Upper lobe of left lung (tissue), 6 donors: Measurements from ENCODE around the gene ASGR1. TPM values are rescaled to one million over a fixed set of nuclear protein-coding genes. Genes with fewer than 3 reads are reported as not detected.
A peak's percentile ranks its signal among the peaks of the same experiment; 100 is the strongest.

Source experiments
- ATAC-seq, 2 donors: fragments of 200-7000 bp; cut with Tn5 transposase; one replicate each; pipeline ENCODE4 v1.9.1; 2022; ENCODE audit warnings: mild to moderate bottlenecking in 2 of 2, moderate library complexity in 2 of 2; ENCODE audit not compliant: low FRiP score in 2 of 2
- DNase-seq, 2 donors: peaks; one replicate each; pipeline ENCODE4 v3.0.0-alpha.2; 2019 to 2020
- H3K27ac ChIP-seq, 4 donors: fragments of 200-600 bp; sonication (generic); one replicate each; pipeline ENCODE4 v1.5.1; 2016 to 2019
- H3K27me3 ChIP-seq, 4 donors: fragments of 200-600 bp; sonication (generic); one replicate each; pipeline ENCODE4 v1.5.1; 2017 to 2019
- H3K36me3 ChIP-seq, 4 donors: fragments of 200-600 bp; sonication (generic); one replicate each; pipeline ENCODE4 v1.5.1; 2016 to 2019
- H3K4me1 ChIP-seq, 4 donors: fragments of 200-600 bp; sonication (generic); one replicate each; pipeline ENCODE4 v1.5.1; 2018 to 2019
- H3K4me3 ChIP-seq, 4 donors: fragments of 200-600 bp; sonication (generic); one replicate each; pipeline ENCODE4 v1.5.1; 2017 to 2019; ENCODE audit warnings: mild to moderate bottlenecking in 2 of 4, moderate library complexity in 1 of 4
- H3K9me3 ChIP-seq, 4 donors: fragments of 200-600 bp; sonication (generic); one replicate each; pipeline ENCODE4 v1.5.1; 2018 to 2019
- EP300 ChIP-seq, 4 donors: sonication (generic); formaldehyde crosslinking; IDR thresholded peaks; one replicate each; pipeline ENCODE4 v1.5.1; 2017; ENCODE audit warnings: antibody characterized with exemption in 4 of 4, control low read depth in 2 of 4
- POLR2A ChIP-seq, 4 donors: fragments of 450-650 bp; IDR thresholded peaks; one replicate each; pipeline ENCODE4 v1.5.1; 2016 to 2017; ENCODE audit warnings: antibody characterized with exemption in 4 of 4, mild to moderate bottlenecking in 2 of 4
- POLR2AphosphoS5 ChIP-seq, 2 donors: sonication (generic); formaldehyde crosslinking; IDR thresholded peaks; one replicate each; pipeline ENCODE4 v1.5.1; 2017; ENCODE audit warnings: antibody characterized with exemption in 2 of 2
- WGBS, 2 donors: methylation state at CpG; one replicate each; pipeline ENCODE4 v1.1.5; 2017 to 2018; 5-methylcytosine and 5-hydroxymethylcytosine counted together
- total RNA-seq, 6 donors: library from RNA; depleted of rRNA in 4 of 6; stranded (reverse); fragments of >200 nt in 4 of 6; gene quantifications; one replicate each; pipeline versions ENCODE4 v1.1.0 to v1.2.1, GENCODE V29; 2016 to 2021
- TF ChIP-seq, protein P1 (sequence below), 6 experiments: fragments of 450-650 bp in 4 of 6; fragments of 200-600 bp in 2 of 6; sonication (generic) in 2 of 6; IDR thresholded peaks; one replicate each; pipeline ENCODE4 v1.5.1; 2016 to 2019; ENCODE audit warnings: antibody characterized with exemption in 6 of 6
- donor health status: DM: no; HTN: no; CAD: no; lungs with moderate emphysema.
- donor health status: DM: no; HTN: yes; CAD: no; lungs with severe emphysema.

The ASGR1 gene
- total RNA-seq, 6 donors from 2014 or later: 1.1 to 11.5 (median 6.8) TPM; not detected in 1

DNA sequence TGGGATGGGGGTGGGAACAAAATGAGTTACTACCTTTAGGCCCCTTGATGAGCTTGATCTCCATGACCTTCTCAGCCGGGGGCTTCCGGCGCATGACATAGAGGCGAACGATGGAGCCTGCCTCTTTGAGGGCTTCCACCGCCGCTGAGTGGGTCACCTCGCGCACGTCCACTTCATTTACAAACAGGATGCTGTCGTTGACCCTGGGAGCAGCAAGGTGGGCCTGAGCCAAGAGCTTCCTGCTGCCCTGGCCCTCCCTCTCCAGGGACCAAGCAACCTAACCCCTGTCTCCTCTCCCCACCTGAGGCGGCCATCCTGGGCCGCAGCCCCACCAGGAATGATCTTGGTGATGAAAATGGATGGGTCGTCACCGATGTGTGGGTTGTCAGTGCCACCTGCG lies 24.2 kb upstream of the ASGR1 start:
- no peak for ATAC-seq
- no peak overlapping the region for H3K27ac ChIP-seq
- H3K4me1 ChIP-seq: peaks cover 10 to 18% (median 13%) of the 10 kb centered on the region in 4 donors
- no peaks in the 10 kb centered on the region for H3K9me3 ChIP-seq
- WGBS, 2 donors: 96 to 97% methylated on average over 15 to 16 of the region's 16 CpGs
- no peaks in the 10 kb centered on the region for H3K27me3 ChIP-seq
- TF ChIP-seq, protein P1, sequence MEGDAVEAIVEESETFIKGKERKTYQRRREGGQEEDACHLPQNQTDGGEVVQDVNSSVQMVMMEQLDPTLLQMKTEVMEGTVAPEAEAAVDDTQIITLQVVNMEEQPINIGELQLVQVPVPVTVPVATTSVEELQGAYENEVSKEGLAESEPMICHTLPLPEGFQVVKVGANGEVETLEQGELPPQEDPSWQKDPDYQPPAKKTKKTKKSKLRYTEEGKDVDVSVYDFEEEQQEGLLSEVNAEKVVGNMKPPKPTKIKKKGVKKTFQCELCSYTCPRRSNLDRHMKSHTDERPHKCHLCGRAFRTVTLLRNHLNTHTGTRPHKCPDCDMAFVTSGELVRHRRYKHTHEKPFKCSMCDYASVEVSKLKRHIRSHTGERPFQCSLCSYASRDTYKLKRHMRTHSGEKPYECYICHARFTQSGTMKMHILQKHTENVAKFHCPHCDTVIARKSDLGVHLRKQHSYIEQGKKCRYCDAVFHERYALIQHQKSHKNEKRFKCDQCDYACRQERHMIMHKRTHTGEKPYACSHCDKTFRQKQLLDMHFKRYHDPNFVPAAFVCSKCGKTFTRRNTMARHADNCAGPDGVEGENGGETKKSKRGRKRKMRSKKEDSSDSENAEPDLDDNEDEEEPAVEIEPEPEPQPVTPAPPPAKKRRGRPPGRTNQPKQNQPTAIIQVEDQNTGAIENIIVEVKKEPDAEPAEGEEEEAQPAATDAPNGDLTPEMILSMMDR (IDR thresholded peaks at IDR 0.05): no peak
- no peak for TF ChIP-seq EP300 (IDR thresholded peaks at IDR 0.05)
- TF ChIP-seq POLR2AphosphoS5 (IDR thresholded peaks at IDR 0.05): no peak
- no peak for TF ChIP-seq POLR2A (IDR thresholded peaks at IDR 0.05)
- H3K36me3 ChIP-seq: peaks cover 3 to 38% (median 16%) of the 10 kb centered on the region in 4 donors
- no peak overlapping the region for H3K4me3 ChIP-seq
- DNase-seq: no peak

- WGBS, 2 donors: 91 to 93% methylated on average over 18 to 22 of the region's 22 CpGs
- no peaks in the 10 kb centered on the region for H3K27me3 ChIP-seq
- no peak for ATAC-seq
- H3K4me1 ChIP-seq: no peaks in the 10 kb centered on the region
- no peak for DNase-seq
- TF ChIP-seq EP300 (IDR thresholded peaks at IDR 0.05) (no peak), POLR2A (IDR thresholded peaks at IDR 0.05) (no peak), POLR2AphosphoS5 (IDR thresholded peaks at IDR 0.05) (no peak)
- TF ChIP-seq, protein P1 (IDR thresholded peaks at IDR 0.05): no peak
- peaks cover 0 to 75% (median 37%) of the 10 kb centered on the region in 4 donors for H3K36me3 ChIP-seq
- no peak overlapping the region for H3K27ac ChIP-seq
- no peak overlapping the region for H3K4me3 ChIP-seq
- no peaks in the 10 kb centered on the region for H3K9me3 ChIP-seq
Observed at GRCh38 chr17:7196651-7197401, 17.7 kb upstream of the ASGR1 start.

DNA sequence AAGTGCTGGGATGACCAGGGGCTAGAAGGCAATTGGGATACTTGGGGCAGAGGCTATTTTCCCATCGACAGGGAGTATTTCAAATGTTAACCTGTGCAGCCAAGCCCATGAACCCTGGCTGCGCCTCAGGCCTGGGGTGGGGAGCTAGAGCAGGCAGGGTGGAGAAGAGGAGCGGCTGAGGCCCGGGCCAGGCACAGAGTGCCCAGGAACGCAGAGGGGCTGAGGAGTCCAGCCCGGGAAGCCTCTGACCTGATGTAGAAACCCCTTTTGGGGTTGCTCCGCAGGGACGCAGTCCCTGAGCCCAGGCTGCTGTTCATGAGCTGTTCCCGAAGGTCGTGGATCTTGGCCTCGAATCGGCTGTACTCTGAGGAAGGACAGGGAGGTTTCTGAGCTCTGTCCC lies 16.8 kb upstream of the ASGR1 start:
- Histone ChIP-seq H3K27me3 (no peaks in the 10 kb centered on the region), H3K9me3 (no peaks in the 10 kb centered on the region), H3K4me3 (no peak overlapping the region), H3K27ac (no peak overlapping the region), H3K4me1 (no peaks in the 10 kb centered on the region), H3K36me3 (peaks cover 0 to 69% (median 37%) of the 10 kb centered on the region in 4 donors)
- ATAC-seq: peak in 1 of 2 donors; percentile 5
- 57 to 94% methylated on average over 1 to 10 of the region's 12 CpGs for WGBS, 2 donors
- DNase-seq: no peak
- TF ChIP-seq POLR2A (IDR thresholded peaks at IDR 0.05) (no peak), POLR2AphosphoS5 (IDR thresholded peaks at IDR 0.05) (no peak), EP300 (IDR thresholded peaks at IDR 0.05) (no peak)
- TF ChIP-seq, protein P1 (IDR thresholded peaks at IDR 0.05): no peak

DNA sequence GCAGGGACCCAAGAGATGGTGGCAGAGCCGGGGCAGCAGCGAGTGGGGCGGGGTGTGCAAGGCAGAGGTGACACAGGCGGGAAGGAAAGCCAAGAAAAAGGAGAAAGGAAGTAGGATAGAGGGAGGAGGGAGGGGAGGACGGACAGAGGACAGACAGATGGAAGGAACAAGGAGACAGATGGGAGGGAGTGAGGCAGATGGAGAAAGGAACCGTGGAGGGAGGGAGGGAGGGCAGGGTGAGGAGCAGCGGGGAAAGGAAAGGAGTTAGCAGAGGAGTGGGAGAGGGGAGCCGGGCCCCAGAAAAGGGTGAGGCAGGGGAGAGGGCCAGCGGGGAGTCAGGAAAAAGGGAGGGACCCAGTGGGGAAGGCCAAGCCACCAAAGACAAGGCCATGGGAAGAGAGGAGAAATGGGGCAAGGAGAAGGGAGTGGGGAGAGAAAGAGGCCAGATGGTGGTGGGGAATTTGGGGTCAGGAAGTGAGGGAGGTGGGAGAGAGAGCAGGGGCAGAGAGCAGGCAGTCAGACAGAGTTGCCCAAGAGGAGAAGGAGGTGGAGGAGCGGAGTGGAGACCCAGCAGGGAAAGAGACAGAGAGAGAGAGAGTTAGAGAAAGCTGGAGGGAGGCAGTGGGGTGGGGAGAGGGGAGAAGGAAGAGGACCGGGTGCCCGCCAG lies 13.2 kb upstream of the ASGR1 start:
- WGBS, 2 donors: 75 to 81% methylated on average over 12 of the region's 12 CpGs
- TF ChIP-seq POLR2A (IDR thresholded peaks at IDR 0.05) (no peak), POLR2AphosphoS5 (IDR thresholded peaks at IDR 0.05) (no peak), EP300 (IDR thresholded peaks at IDR 0.05) (no peak)
- TF ChIP-seq, protein P1 (IDR thresholded peaks at IDR 0.05): no peak
- peaks cover 0 to 63% (median 41%) of the 10 kb centered on the region in 4 donors for H3K36me3 ChIP-seq
- no peak overlapping the region for H3K4me3 ChIP-seq
- ATAC-seq (no peak), DNase-seq (no peak)
- no peaks in the 10 kb centered on the region for H3K9me3 ChIP-seq
- H3K27ac ChIP-seq: no peak overlapping the region
- H3K27me3 ChIP-seq: no peaks in the 10 kb centered on the region
- H3K4me1 ChIP-seq: no peaks in the 10 kb centered on the region
